Kidney epithelial cell (primary cell): Measurements from ENCODE around the gene ZNF765. TPM values are rescaled to one million over a fixed set of nuclear protein-coding genes. Genes with fewer than 3 reads are reported as not detected.
"Not testable (repeated sequence)": the region's sequence is repeated elsewhere in the genome, so short reads cannot be mapped to it uniquely, and the experiment has no call there.

ENCODE experiments used
- DNase-seq: peaks from one replicate; pipeline ENCODE4 v3.0.0-alpha.2; 2010; ENCODE audit warnings: low read depth
- H3K27me3 ChIP-seq: 2 replicates; pipeline ENCODE4 v1.6.0; 2011; ENCODE audit warnings: low read length; ENCODE audit not compliant: control insufficient read depth, insufficient read depth
- H3K36me3 ChIP-seq: 2 replicates; pipeline ENCODE4 v1.5.1; 2011; ENCODE audit warnings: low read length; ENCODE audit not compliant: control insufficient read depth, insufficient read depth
- H3K4me3 ChIP-seq: 2 replicates; pipeline ENCODE4 v1.5.1; 2011; ENCODE audit warnings: low read depth, mild to moderate bottlenecking, control low read depth, low read length
- CTCF ChIP-seq: IDR thresholded peaks from 2 replicates; pipeline ENCODE4 v1.5.1; 2011; ENCODE audit warnings: mild to moderate bottlenecking, moderate library complexity, low read length, control low read depth, inconsistent platforms; ENCODE audit not compliant: insufficient read depth, poor library complexity, severe bottlenecking
- total RNA-seq: library from RNA; depleted of rRNA; stranded (reverse); fragments of >200 nt; gene quantifications from 2 replicates; pipeline ENCODE4 v1.2.3, GENCODE V29; 2015

The ZNF765 gene
- total RNA-seq, 1 donor from 2014 or later, result 8.8 TPM

GRCh38 chr19:53463263-53463662 lies 68.3 kb downstream of the ZNF765 start:
- TF ChIP-seq CTCF, result no peak
- no peak overlapping the region for H3K4me3 ChIP-seq
- H3K36me3 ChIP-seq, result no peaks in the 10 kb centered on the region
- H3K27me3 ChIP-seq, result no peaks in the 10 kb centered on the region
- DNase-seq, result no peak

GRCh38 chr19:53466726-53467484 lies 72.0 kb downstream of the ZNF765 start:
- DNase-seq, result no peak
- H3K36me3 ChIP-seq, result no peaks in the 10 kb centered on the region
- no peaks in the 10 kb centered on the region for H3K27me3 ChIP-seq
- H3K4me3 ChIP-seq, result peak overlapping the region; percentile 90
- no peak for TF ChIP-seq CTCF

- no peak for TF ChIP-seq CTCF
- Histone ChIP-seq H3K27me3 (no peaks in the 10 kb centered on the region), H3K4me3 (peak within 1 kb of the TSS; percentile 90), H3K36me3 (no peaks in the 10 kb centered on the region)
- peak; percentile 14 for DNase-seq
Observed at GRCh38 chr19:53467485-53468262, 72.7 kb downstream of the ZNF765 start, which contains the start of gene ZNF813. ZNF813 (plus strand) TSS chr19:53467733; CDS start chr19:53483823, 16,090 bp downstream.

- not testable (repeated sequence) for H3K27me3 ChIP-seq, DNase-seq, H3K36me3 ChIP-seq
- peak overlapping the region; percentile 90 for H3K4me3 ChIP-seq
Observed at GRCh38 chr19:53468628-53469027, 73.7 kb downstream of the ZNF765 start.

GRCh38 chr19:53471916-53472315 lies 77.0 kb downstream of the ZNF765 start:
- no peak for TF ChIP-seq CTCF
- H3K27me3 ChIP-seq, result no peaks in the 10 kb centered on the region
- DNase-seq, result no peak
- H3K4me3 ChIP-seq, result no peak overlapping the region
- no peaks in the 10 kb centered on the region for H3K36me3 ChIP-seq

- not testable (repeated sequence) for H3K36me3 ChIP-seq, H3K4me3 ChIP-seq, DNase-seq, H3K27me3 ChIP-seq
Observed at GRCh38 chr19:53474832-53475231, 79.9 kb downstream of the ZNF765 start.

GRCh38 chr19:53475470-53475869 lies 80.5 kb downstream of the ZNF765 start:
- DNase-seq, H3K36me3 ChIP-seq, H3K4me3 ChIP-seq, H3K27me3 ChIP-seq: not testable (repeated sequence)

Other genes starting within 250 kb of the ZNF765 start
- gene ZNF347, start 236.1 kb upstream of the ZNF765 start, total RNA-seq, result 5.5 and 8.0 TPM in 2 replicates
- gene ZNF665, start 201.8 kb upstream of the ZNF765 start, total RNA-seq, result 2.9 and 5.8 TPM in 2 replicates
- gene ZNF677, start 140.3 kb upstream of the ZNF765 start, total RNA-seq, result 25.3 and 31.6 TPM in 2 replicates
- not detected in 2 replicates for gene VN1R2, start 136.9 kb upstream of the ZNF765 start, total RNA-seq
- gene VN1R4, start 127.4 kb upstream of the ZNF765 start, total RNA-seq, result not detected in 2 replicates
- gene ZNF845, start 61.4 kb upstream of the ZNF765 start, total RNA-seq, result 6.6 and 7.8 TPM in 2 replicates
- 6.3 and 11.4 TPM in 2 replicates for gene ZNF525, start 29.4 kb upstream of the ZNF765 start, total RNA-seq
- gene ZNF761, start 36.8 kb downstream of the ZNF765 start, total RNA-seq, result 7.4 and 8.0 TPM in 2 replicates
- 2.9 and 3.9 TPM in 2 replicates for gene ZNF813, start 72.6 kb downstream of the ZNF765 start, total RNA-seq
- gene ZNF331, start 143.0 kb downstream of the ZNF765 start, total RNA-seq, result 4.2 and 5.8 TPM in 2 replicates
- not detected in 2 replicates for gene DPRX, start 236.8 kb downstream of the ZNF765 start, total RNA-seq